HG03575 (cell line): ENCODE results near the gene AQP7.
"Not testable (repeated sequence)": the region's sequence is repeated elsewhere in the genome, so short reads cannot be mapped to it uniquely, and the experiment has no call there.

Experiments used
- ATAC-seq: cut with Tn5 transposase; IDR thresholded peaks from one replicate; pipeline ENCODE4 v1.9.1; 2021; ENCODE audit not compliant: unreplicated experiment, insufficient number of reproducible peaks, low FRiP score; ENCODE audit errors: extremely low read depth

AQP7 gene

DNA sequence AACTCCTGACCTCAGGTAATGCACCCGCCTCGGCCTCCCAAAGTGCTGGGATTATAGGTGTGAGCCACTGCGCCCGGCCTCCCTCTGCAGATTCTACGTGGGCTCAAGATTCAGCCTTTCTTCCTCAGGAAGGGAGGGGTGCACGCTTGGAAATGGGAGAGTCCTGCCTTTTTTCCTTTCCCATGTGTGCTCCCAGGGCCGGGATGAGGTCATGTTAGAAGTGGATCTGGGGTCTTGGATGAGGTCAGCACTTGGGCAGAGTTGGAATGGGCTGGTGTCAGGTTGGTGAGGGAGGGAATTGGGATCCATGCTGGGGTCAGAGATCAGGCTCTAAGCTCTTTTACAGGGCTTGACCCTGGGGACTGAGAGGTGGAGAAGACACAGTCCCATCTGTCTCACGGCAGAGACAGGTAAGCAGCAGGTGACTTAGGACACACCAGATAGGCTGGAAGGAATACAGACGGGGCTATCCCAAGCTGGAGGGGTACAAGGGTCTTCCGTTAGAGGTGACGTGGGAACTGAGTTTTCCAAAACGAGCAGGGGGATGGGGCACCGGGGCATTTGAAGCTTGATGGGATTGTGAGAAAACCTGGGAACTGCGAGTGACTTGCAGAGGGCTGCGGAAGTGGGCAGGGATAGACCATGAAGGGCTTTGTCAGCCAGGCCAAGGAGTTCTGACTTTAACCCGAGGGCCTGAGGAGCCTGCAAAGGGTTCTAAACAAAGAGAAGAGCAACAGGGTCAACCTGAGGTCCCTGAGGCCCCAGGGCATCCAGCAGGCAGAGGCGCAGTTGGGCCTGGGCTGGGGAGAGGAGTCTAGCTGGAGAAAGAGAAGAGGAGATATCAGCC lies 1.8 kb upstream of the AQP7 start:
- no peak for ATAC-seq

DNA sequence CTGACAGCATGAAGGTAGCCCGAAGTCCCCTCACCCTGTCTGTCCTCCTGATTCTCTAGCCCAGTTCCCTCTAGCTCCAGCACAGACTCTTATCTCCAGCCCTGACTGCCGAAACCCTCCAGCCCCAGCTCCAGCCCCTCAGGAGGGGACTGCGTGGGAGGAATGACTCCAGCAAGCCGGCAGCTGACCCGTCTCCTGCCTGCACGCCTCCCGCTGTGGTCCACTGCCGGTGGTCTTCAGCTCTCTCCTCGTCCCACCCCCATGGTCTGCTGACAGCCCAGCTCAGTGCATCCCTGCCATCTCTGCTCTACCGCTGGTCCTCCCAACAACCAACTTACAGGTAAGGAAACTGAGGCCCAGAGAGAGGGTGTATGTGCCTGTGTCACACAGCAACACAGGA lies 559 bp downstream of the AQP7 start:
- ATAC-seq: not testable (repeated sequence)

DNA sequence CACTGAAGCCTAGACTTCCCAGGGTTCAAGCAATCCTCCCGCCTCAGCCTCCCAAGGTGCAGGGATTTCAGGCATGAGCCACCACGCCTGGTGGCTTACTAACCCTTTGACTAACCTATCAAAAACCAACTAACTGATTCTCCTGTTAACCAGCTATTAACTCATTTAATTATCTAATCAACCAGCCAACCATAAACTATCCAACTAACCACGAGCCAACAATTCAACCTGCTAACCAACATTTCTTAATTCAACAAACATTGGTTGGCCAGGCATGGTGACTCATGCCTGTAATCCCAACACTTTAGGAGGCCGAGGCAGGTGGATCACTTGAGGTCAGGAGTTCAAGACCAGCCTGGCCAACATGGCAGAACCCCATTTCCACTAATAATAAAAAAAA lies 3.3 kb downstream of the AQP7 start:
- ATAC-seq: not testable (repeated sequence)

DNA sequence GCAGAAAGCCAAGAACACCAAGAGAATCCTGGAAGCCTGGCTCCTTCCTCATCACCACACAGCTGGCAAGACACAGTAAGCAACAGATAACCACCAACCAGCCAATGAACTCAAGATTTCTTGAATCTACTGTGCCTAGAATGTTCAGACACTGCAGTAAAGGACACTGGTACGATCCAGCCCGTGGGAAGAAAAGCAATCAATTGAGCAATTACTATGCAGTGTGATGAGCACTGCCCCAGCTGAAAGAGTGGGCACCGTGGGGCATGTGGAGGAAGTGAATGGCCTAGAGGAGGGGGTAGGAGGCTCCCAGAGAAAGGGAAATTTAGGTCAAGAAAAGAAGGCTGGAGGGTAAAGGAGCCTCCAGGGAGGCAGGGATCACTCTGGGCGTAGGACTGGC lies 4.6 kb downstream of the AQP7 start:
- ATAC-seq: not testable (repeated sequence)

DNA sequence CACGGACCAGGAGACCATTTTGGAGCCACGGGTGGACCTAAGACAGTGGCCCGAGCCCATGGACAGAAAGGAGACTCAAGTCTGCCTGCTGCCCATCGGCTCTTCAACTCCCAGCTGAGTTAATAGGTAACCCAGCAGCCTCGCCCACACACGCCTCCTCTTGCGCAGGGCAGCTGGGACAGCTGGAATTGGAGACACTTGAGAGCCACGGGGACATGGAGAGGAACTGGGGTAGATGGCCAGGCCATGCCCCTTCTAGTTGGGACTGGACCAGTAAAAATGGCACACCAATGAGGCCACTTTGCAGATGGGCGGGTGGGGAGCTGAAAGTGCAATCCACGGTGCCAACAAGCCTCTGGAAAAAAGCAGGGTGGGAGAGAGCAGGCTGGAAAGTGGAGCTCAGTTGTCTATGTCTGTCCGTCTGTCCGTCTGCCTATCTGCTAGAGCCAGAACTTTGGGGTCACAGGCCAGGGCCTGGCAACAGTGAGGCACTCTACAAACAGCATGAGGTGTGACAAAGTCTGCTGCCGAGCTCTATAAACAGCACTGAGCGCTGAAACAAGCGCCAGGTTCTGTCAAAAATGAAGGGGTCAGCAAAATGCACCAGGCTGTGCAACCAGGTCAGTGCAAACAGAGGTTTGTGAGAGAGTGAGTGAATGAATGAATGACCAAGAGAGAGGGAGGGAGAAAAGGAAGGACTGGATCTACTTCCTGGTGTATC lies 7.0 kb downstream of the AQP7 start:
- not testable (repeated sequence) for ATAC-seq

DNA sequence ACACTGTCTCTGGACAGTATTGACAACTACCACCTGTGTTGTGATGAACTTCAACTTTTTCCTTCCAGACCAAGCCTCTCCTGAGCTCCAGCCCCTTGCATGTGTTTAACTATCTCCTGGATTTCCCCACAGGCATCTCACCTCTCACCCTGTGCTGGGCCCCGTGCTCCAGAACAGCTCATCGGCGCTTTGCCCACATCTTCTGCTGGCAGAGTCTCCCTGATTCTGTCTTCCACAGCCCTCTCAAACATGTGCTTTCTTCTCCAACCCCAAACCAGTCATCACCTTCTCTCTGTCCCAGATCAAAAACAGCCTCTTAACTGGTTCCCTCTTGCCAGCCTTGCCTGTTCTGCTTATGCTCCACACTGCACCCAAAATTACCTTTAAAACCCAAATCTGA lies 8.4 kb downstream of the AQP7 start:
- ATAC-seq: not testable (repeated sequence)

DNA sequence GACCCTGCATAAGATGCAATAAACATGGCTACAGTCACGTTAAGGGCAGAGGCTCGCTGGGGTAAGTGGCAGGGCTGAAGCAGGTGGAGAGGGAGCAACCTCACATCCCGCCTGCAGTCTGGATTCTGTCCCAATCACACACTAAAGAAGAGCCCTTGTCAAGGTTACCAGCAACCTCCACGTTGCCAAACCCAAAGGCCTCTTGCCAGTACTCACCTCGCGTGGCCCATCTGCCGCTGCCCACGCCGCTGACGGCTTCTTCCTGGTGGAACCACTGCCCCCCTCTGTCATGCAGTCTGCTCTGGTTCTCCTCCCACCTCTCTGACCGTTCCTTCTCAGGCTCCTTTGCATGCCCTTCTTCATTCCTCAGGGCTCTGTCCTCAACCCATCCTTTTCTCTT lies 8.8 kb downstream of the AQP7 start:
- ATAC-seq: no peak

DNA sequence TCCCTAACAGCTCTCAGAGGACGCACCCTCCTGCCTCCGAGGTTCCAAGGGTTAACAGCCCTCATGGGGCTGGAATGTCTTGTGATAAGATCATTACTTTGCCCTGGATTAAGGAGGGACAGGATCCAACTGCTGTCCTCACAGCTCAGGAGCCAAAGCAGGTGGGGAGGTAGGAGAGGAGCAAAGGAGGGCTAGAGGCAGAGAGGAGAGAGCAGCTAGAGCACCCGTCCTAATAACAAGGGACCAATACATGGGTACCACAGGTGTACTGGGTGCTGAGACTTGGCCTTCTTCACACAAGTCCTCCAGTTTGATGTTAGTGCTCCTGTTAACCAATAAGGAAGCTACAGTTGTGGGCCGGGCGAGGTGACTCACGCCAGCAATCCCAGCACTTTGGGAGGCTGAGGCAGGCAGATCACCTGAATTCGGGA lies 9.8 kb downstream of the AQP7 start:
- not testable (repeated sequence) for ATAC-seq

DNA sequence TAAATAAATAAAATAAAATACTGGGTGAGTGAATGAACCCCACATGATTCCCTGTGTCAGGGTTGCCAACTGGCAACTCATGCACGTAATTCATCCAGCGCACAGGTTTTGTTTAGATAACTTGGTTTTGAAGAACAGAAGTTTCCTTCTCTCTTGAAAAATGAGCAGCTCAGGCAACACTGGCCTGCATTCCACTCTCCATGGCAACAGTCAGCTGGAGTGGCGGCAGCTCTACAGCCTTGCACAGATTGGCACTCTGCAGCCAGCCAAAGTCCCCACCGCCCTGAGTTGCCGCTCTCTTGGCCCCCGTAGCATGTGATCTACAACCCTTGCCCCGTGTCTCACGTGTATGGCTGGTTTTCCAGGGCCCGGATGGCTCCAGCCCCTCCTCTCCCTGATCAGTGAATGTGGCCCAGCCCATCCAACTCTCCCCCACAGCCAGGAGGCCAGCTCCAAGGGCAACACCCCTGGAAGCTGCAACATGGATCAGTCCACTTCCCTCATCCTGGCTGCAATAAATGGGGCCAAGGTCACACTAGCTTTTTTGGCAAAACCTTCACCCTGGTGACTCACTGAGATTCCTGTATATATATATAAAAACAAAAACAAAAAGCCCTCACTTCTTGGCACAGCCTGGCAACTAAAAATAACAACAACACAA lies 11.1 kb downstream of the AQP7 start:
- not testable (repeated sequence) for ATAC-seq

DNA sequence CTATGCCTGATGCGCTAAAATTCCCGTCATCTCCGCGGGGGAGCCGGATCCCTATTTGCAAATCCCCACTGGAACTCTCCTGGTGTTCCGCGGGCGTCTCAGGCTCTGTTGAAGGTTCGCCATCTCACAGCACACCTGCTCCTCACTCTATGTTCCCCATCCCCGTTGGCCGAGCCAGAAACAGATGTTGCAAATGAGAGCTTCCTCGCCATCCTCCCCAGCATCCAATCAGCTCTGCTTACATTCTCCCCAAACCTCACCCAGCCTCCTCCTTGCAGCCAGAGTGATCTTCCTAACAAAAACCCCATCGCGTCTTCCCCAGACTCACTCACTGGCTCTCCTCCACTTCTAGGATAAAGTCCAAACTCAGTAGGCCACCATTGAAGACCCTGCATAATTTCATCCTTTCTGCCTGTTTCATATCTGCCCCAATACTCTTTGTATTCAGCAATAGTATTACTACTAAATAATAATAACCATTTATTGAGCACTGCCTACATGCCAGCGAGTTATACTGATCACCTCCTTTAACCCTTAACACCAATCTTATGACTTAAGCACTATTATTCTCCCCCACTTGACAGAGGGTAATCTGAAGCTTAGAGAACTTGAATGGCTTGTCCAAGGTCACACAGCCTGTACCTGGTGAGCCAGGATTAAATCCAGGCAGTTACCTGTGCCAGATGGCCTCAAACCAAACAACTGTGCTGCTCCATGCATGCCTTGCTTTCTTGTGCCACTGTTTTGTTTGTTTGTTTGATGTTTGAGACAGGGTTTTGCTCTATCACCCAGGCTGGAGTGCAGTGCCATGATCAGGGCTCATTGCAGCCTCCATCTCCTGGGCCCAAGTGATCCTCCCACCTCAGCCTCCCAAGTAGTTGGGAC lies 14.0 kb downstream of the AQP7 start:
- ATAC-seq: no peak

DNA sequence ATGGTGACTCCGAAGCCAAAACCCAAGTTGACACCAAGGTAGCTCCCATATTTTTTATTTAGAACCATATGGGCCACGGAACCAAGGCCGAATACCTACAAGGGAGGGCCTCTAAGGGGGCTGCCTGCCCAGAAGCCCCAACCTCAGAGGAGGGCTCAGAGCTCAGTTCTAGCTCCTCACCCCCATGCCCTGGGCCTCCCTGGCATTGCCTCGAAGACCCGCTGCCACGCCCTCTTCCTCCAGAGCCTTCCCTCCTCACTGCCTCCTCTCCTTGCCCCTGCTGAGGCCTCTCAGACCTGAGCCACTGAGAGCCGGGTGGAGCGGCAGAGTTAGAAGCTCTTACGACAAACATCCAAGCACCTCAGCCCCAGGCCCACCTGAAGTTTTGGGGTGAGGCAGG lies 15.4 kb downstream of the AQP7 start:
- ATAC-seq: not testable (repeated sequence)

DNA sequence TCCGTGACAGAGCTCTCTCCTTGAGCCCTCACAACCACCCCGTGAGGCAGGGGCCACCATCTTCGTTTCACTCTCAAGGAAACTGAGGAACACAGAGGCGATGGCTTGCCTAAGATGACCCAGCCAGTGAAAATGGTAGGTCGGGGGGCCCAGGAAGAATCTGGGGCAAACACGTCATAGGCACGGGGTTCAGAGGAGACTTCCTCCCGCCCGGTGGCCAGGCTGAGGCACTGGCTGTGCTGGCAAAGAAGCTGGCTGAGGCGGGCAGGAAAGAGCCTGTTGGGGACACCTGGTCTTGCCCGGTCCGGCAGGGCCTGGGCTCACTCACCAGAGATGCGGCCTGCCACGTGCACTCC lies 15.7 kb downstream of the AQP7 start:
- not testable (repeated sequence) for ATAC-seq

DNA sequence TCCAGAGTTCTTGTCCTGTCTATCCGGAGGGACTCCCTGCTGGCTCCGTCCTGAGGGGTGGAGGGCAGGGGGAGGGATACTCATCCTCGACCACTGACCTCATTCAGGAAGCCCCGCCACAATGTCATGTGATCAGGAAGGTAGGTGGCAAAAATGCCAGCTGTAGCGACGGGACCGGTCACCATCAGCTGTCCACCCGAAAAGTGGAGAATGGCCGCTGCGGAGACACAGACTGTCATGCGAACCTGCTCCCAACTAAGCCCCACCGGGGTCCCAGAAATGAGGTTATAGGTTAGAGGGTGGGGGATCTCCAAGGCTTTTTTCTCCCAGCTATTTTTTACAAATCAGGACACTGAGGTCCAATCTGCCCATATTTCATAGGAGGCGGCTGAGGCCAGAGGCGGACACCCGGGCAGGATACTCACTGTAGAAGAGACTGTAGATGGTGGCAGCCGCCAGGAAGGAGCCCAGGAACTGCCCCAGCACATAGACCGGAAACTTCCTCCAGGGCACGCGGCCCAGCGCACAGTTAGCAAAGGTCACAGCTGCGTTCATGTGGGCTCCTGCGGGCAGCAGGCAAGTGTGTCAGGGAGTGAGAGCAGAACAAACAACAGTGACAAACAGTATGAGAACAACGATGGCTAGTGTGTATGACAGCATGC lies 16.3 kb downstream of the AQP7 start:
- ATAC-seq: not testable (repeated sequence)

DNA sequence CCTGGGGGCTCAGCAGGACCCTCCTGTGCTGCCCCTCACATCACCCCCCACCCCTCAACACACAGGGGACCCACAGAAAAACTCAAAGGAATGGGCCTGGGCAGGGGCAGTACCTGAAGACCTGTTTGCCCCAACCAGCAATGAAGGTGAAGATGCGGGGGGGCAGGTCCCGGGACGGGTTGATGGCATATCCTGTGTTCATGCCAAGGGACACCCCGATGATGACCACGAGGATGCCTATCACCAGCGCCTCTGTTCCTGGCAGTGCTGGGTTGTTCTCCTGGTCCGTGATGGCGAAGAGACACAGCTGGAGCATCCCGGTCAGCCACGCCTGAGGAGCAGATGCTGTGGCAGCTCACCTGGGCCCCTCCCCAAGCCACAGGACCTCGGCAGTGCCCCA lies 16.8 kb downstream of the AQP7 start:
- ATAC-seq: not testable (repeated sequence)

DNA sequence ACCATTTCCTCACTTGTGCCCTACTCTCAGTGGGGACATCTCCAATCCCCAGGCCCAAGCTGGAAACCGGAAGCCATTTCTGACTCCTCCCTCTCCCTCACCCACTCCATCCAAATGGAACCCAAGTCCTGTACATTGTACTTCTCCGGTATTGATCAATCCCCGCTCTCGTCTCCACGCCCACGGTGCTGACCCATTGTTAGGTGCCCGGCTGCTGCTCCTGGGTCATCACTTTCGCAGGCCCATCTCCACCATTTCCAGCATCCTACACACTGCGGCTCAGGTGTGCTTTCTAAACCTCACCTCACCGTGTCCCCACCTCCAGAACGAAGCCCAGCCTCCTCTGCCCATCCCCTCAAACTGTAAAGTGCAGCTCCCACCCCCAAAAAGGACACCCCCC lies 19.0 kb downstream of the AQP7 start:
- ATAC-seq: not testable (repeated sequence)

DNA sequence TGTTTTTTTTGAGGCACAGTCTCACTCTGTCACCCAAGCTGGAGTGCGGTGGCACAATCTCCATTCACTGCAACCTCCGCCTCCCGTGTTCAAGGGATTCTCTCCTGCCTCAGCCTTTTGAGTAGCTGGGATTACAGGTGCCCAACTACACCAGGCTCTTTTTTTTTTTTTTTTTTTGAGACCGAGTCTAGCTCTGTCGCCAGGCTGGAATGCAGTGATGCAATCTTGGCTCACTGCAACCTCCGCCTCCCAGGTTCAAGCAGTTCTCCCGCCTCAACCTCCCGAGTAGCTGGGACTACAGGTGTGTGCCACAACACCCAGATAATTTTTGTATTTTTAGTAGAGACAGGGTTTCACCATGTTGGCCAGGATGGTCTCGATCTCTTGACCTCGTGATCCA lies 20.0 kb downstream of the AQP7 start:
- ATAC-seq: not testable (repeated sequence)

DNA sequence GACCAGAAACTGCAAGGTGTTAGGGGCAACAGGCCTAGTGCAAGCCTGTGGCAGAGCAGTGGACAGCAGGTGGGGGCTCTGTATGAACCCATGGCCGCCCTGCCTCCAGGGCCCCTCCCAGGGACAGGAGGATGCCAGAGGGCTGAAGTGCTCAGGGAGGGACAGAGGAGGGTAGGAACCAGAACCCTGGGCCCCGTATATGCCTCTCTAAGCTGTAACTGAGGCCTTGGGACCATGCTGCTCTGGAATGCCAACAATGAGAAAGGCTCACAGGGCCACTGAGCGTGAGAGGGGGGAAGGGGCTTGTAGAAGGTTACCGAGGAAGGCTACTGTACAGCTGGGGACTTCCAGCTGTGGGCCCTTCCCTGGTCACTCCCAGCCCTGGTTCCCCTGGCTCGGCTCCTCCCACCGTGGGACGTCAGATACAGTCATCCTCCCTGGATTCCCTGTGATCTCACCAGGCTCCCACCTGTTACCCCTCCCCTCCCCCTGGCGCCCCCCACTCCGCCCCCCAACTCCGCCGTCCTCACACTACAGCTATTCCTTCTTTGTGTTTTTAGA lies 21.1 kb downstream of the AQP7 start:
- no peak for ATAC-seq

DNA sequence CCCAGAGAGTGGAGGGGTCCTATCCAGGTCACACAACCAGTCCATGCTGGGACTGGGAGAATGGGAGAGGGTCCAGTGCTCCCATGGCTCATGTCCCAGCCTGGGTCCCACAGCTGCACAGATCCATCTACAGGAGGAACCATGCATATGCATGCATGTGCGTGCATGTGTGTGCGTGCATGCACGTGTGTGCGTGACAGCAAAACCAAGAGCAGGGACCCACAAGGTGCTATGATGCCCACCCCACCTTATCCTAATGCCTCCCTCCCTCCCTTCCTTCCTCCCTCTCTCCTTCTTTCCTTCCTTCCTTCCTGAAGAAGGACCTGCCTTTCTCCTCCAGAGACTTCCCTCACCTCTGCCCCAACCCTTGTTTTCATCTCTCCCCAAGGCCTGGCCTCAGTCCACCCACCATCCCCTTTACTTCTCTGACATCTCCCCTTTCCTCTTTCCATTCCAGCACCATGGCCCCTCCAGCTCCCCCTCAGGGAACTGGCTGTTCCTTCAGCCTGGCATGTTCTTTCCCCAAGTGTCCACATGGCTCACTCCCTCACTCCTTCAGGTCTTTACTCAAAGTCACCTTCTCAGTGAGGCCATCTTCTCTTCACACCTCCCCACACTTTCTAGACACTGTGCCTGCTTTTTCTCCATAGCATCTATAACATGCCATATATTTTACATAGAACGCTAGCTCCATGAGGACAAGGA lies 21.8 kb downstream of the AQP7 start:
- ATAC-seq: no peak
